Placental epithelial cell (primary cell): ENCODE results near the gene PPFIA4. TPM values are rescaled to one million over a fixed set of nuclear protein-coding genes. Genes with fewer than 3 reads are reported as not detected.

Experiments used
- total RNA-seq: library from RNA; depleted of rRNA; stranded (reverse); fragments of >200 nt; gene quantifications from 2 replicates; pipeline ENCODE4 v1.2.3, GENCODE V29; 2012

The PPFIA4 gene
- total RNA-seq, result 3.3 and 3.5 TPM in 2 replicates

DNA sequence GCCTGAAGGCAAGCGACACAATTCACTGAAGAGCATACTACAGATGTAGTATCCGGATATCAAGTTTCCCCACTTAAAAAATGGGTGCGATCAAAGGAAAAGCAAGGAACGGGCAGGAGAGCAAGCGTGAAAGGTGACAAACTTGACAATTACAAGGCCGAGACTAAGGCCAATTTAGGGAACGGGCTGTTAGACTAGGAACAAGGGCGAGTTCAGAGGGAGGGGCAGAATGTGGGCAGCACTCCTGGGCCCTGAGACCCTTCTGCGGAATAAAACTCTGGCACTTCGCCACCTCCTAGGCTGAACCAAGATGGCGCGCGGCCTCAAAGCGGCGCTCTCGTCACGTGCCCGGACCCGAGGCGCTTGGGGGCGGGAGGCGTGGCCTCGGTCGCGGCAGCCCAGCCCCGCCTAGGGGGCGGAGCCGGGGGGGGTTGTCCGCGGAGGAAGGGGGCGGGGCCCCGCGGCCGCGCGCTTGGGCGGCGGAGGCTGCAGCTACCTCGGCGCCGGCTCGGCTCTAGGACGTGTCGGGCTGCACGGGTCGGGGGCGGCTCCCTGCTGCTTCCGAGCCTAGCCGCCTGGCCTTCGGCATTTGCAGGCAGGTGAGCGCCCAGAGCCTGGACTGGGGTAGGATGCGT, at the start of gene PPFIA4:
Gene PPFIA4 (plus strand): TSS at position 461 of the 635 bp plus-strand sequence. CDS start 12,518 bp downstream, outside the sequence.

DNA sequence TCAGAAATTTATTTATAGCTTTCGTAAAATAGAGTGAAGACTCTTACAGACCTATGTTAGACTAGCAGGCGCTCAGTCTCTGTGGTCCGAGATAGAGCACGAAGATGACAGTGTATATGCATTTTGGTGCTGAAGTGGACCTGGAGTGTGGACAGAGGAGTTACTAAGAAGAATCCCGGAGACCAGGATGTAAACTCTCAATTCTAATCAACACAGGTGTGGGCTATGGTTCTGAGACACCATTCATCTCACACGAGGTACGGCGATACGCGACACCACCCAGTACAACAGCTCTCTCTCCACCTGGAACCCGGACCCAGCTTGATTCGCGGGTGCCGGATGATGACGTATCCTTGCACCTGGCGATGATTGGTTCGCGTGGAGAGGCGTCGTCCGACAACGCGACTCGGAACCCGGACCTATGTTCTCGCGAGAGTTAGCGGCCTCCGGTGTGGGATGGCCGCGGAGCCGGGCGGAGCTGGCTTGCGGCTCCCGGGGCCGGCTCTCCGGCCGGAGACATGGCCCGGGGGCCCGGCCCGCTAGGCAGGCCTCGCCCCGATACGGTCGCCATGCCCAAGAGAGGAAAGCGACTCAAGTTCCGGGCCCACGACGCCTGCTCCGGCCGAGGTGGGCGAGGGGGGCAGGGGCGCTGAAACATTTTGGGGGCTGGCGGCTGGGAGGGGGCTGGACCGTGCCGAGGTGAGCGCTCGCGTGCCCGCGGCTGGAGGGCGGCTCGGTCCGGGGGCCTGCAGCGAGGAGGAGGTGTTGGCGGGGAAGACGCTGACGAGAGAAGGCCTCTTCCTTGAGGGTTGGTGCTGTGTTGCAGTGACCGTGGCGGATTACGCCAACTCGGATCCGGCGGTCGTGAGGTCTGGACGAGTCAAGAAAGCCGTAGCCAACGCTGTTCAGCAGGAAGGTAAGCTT, 19.1 kb upstream of the PPFIA4 start, which contains the start of gene TMEM183A:
Gene TMEM183A (plus strand): TSS at position 427 of the 924 bp plus-strand sequence. CDS start 92 bp downstream, at position 519.

DNA sequence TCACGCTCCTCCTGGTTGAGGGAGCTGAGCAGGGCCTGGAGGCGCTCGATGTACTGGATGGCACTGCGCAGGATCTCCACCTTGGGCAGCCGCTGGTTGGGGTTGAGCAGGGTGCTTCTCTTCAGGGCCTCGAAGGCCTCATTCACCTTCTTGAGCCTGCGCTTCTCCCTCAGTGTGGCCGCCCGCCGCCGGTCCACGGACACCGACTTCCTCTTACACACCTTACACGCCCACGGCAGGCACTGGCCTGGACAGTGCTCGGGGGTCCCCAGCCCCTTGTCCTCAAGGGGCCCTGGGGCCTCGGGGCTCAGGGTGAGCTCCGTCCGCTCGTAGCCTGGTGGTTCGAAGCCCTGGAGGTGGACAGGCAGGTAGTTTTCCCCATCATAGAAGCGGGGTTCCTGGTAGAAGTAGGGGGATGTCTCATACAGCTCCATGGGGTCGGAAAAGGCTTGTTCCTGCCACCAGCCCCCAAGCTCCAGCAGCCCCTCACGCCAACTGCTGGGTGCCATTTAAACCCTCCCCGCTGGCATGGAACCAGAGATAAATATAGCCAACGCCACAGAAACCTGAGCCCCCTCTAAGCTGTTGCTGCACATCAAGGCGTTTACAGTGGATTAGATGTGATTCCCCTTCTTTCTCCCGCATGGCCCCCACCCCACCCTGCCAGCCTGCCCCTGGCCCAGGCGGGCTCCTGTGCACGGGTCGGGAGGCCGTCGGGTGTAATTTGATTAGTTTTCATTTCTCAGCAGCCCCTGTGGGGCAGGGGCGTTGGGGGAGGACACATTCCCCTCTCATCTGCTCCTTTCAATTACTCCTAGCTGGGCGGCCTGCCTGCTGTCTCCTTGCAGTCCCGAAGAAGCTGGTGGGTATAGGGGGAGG, 59.5 kb downstream of the PPFIA4 start, which contains the start of gene MYOG:
Gene MYOG (minus strand): TSS at position 485 of the 879 bp plus-strand sequence. CDS start 51 bp downstream, at position 434.

DNA sequence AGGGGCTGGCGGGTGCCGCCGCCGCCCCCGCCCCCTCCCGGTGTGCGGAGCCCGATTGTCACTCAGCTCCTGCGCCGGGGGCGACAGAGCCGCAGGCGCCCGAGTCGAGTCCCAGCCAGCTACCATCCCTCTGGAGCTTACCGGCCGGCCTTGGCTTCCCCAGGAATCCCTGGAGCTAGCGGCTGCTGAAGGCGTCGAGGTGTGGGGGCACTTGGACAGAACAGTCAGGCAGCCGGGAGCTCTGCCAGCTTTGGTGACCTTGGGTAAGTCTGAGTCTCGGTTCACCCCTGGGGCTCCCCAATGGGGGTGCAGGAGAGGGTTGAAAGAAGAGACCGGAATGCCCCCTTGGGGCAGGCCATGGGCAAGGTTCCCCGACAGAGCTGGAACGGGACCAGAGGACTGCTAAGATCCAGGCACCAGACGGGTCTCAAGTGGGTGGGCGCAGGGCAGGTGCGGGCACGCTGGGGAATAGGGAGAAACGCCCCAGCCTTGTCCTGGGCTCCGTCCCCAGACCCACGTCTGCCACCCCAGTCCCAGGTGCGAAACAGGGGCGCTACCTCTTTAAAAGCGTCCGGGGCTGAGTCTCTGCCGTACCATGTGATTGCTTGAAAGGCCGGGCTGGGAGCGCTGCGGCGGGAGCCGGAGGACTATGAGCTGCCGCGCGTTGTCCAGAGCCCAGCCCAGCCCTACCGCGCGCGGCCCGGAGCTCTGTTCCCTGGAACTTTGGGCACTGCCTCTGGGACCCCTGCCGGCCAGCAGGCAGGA, 101.6 kb downstream of the PPFIA4 start, which contains the start of gene ADORA1:
Gene ADORA1 (plus strand): TSS at position 61 of the 765 bp plus-strand sequence. CDS start 1,116 bp downstream, outside the sequence.

Other genes starting within 250 kb of the PPFIA4 start
- gene KDM5B, start 218.1 kb upstream of the PPFIA4 start, total RNA-seq, result 125 and 194 TPM in 2 replicates
- gene PCAT6, start 215.5 kb upstream of the PPFIA4 start, total RNA-seq, result 0.33 and 1.2 TPM in 2 replicates
- gene RABIF, start 137.3 kb upstream of the PPFIA4 start, total RNA-seq, result 3.9 and 6.2 TPM in 2 replicates
- gene KLHL12, start 99.3 kb upstream of the PPFIA4 start, total RNA-seq, result 19.2 and 19.8 TPM in 2 replicates
- 95.8 and 188 TPM in 2 replicates for gene ADIPOR1, start 68.2 kb upstream of the PPFIA4 start, total RNA-seq
- gene CYB5R1, start 59.2 kb upstream of the PPFIA4 start, total RNA-seq, result 152 and 167 TPM in 2 replicates
- 67.1 and 130 TPM in 2 replicates for gene TMEM183A, start 19.1 kb upstream of the PPFIA4 start, total RNA-seq
- not detected in 2 replicates for gene MYOG, start 59.5 kb downstream of the PPFIA4 start, total RNA-seq
- 0.39 and 0.87 TPM in 2 replicates for gene ADORA1, start 101.2 kb downstream of the PPFIA4 start, total RNA-seq
- gene MYBPH, start 149.3 kb downstream of the PPFIA4 start, total RNA-seq, result not detected in 2 replicates
- 0.54 and 0.79 TPM in 2 replicates for gene CHI3L1, start 160.2 kb downstream of the PPFIA4 start, total RNA-seq
- not detected in 2 replicates for gene CHIT1, start 203.2 kb downstream of the PPFIA4 start, total RNA-seq